Activated CD4-positive, alpha-beta T cell treated with anti-CD3 and anti-CD28 coated beads, Interleukin-2, amount 50 U/mL, for 16 hours (primary cell): Measurements from ENCODE around the gene LAMA3.
A peak's percentile ranks its signal among the peaks of the same experiment; 100 is the strongest.

ENCODE experiments used
- DNase-seq: peaks from one replicate; pipeline ENCODE4 v3.0.0-alpha.2; 2020

Gene LAMA3, protein sequence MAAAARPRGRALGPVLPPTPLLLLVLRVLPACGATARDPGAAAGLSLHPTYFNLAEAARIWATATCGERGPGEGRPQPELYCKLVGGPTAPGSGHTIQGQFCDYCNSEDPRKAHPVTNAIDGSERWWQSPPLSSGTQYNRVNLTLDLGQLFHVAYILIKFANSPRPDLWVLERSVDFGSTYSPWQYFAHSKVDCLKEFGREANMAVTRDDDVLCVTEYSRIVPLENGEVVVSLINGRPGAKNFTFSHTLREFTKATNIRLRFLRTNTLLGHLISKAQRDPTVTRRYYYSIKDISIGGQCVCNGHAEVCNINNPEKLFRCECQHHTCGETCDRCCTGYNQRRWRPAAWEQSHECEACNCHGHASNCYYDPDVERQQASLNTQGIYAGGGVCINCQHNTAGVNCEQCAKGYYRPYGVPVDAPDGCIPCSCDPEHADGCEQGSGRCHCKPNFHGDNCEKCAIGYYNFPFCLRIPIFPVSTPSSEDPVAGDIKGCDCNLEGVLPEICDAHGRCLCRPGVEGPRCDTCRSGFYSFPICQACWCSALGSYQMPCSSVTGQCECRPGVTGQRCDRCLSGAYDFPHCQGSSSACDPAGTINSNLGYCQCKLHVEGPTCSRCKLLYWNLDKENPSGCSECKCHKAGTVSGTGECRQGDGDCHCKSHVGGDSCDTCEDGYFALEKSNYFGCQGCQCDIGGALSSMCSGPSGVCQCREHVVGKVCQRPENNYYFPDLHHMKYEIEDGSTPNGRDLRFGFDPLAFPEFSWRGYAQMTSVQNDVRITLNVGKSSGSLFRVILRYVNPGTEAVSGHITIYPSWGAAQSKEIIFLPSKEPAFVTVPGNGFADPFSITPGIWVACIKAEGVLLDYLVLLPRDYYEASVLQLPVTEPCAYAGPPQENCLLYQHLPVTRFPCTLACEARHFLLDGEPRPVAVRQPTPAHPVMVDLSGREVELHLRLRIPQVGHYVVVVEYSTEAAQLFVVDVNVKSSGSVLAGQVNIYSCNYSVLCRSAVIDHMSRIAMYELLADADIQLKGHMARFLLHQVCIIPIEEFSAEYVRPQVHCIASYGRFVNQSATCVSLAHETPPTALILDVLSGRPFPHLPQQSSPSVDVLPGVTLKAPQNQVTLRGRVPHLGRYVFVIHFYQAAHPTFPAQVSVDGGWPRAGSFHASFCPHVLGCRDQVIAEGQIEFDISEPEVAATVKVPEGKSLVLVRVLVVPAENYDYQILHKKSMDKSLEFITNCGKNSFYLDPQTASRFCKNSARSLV (N-terminal part only)

DNA sequence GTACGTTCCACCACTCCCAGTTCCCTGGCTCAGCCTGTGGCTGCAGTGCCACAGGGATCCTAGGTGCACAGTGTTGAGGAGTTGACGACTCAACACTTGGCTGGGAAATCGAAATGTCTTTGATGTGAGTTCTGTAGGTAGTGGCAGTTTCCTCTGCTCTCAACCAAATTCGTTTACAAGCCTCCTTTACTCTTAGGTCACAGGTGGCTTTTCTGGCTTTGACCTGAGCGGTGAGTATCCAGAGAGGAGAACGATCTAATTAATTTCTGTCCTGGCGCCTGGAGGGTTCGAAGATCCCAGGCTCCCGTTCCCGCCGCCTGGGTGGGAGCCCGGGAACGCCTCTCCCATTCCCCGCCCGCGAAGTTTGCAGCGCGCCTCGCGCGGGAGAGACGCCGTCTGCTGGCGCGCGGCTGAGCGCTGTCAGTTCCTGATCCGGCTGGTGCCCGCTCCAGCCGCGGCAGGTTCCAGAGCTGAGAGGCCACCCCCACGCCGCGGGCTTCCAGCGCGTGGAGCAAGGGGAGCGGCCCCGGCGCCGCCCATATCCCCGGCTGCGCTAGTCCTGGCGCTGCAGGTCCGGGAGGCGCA lies at the start of gene LAMA3:
LAMA3 (plus strand) TSS at position 423 of the 585 bp plus-strand sequence. CDS start 231 bp downstream, outside the sequence.
- DNase-seq, result no peak

DNA sequence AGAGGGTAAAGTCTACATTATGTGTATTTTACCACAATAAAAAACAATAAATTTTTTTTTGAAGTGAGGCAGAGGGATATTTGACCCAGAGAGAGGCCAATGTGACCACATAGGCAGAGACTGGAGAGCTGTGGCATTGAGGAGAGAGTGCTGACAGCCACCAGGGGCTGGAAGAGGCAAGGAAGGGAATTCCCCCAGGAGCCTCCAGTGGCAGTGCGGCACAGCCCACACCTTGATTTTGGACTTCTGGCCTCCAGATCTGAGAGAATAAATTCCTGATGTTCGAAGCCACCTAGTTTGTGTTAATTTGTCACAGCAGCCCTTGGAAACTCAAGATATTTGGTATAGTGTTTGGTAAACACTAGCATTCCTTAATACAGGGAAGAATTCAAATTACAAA lies 49.2 kb upstream of the LAMA3 start:
- DNase-seq, result no peak

- no peak for DNase-seq
Measured at GRCh38 chr18:23641143-23641720, 48.0 kb upstream of the LAMA3 start.

DNA sequence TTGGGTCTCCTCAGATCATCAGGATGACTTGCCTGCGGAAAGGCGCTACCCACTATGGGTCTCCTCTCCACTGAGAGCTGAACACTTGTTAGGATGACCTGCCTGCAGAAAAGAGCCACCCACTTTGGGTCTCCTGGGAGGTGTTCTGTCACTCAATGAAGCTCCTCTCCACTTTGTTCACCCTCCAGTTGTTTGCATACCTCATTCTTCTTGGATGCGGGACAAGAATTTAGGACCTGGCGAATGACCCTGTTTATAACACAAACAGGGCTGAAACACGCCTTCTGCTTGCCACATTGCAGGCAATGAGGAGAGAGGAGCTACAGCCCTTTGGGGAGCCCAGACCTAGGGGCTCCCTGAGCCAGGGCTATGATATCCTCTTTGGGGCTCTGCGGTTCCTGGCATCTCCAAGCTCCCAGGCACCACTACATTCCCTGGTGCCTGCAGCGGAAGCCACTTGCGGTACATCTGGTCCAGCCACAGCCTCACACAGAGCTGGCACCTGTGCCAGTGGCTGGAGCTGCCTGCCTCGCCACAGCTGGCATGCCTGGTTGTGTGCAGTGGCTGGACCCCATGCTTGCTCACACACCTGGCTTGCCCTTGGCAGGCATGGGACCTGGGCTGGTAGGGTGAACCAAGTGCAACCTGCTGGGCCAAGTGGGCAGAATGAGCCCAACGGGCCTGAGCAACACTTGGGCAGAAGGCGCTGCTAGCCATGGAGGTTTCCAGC lies 47.2 kb upstream of the LAMA3 start:
- DNase-seq, result no peak

DNA sequence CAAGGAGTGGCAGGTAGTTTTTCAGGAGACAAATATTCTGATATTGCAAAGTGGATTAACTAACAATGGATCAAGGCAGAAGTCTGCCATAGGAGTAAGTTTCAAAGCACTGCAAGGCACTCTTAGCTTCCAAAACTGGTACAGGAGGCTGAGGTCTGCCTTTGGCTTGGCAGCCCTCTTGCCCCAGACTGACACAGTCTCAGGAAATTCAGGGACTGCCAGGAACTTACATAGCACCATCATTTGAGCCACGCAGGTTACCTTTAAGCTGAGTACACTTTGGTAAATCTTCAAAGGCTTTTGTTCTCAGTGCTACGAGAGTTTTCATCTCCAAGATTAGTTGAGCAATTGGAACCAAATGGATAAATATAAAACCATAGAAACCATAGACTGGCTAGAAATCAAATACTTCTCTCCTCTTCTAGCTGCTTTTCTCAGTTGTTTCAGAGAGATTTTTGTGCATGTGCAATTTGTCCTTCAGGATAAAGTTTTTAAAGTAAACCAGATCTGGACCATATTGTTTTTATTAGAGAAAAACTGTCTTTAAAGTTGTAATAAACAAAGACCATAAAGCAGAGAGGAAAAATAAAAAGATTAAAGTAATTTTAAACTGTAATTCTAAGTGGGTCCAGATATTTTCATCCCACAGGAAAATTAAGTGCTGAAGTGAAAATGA lies 45.3 kb upstream of the LAMA3 start:
- DNase-seq, result no peak

GRCh38 chr18:23645568-23646175 lies 43.6 kb upstream of the LAMA3 start:
- DNase-seq, result no peak

GRCh38 chr18:23646282-23646681 lies 43.0 kb upstream of the LAMA3 start:
- DNase-seq, result no peak

DNA sequence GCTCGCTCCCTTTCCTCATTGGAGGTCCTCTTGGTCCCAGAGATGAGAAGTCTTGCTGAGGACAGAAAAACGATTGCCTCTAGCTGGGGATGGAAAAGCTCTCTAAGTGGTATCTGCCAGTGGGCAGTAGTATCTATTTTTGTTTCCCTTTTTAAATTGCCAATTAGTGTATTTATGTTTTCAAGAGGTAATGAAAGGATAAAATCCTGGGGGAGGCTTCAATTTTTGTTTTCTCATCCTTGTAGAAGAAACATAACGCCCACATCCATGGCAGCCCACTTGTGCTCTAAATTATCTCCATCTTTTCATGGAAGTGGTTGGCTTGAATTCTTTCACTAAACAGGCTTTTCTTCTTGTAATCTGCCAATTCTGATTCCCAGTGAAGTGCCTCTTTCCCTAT lies 40.8 kb upstream of the LAMA3 start:
- DNase-seq, result no peak

- no peak for DNase-seq
Measured at GRCh38 chr18:23648940-23649607, 40.2 kb upstream of the LAMA3 start.

- DNase-seq, result no peak
Measured at GRCh38 chr18:23650968-23651927, 38.0 kb upstream of the LAMA3 start.

DNA sequence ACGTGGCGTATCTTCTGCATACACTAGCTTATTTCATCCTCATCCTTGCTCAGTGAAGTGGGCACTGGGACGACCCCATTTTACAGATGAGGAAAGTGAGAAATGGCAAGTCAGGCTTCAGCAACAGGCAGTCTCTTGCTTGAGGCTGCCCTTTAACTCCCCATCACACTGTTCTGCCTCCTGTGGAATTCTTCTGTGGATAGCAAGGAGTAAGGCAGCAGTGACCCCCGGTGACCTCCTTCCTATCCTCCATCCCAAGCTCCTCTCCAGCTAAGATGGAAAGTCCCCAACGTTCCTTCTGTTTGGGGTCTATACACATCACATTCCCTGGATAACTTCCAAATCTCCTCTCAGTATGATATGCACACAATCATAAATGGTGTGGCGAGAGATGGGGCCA lies 37.0 kb upstream of the LAMA3 start:
- DNase-seq, result no peak

- no peak for DNase-seq
Measured at GRCh38 chr18:23658285-23658684, 31.0 kb upstream of the LAMA3 start.

DNA sequence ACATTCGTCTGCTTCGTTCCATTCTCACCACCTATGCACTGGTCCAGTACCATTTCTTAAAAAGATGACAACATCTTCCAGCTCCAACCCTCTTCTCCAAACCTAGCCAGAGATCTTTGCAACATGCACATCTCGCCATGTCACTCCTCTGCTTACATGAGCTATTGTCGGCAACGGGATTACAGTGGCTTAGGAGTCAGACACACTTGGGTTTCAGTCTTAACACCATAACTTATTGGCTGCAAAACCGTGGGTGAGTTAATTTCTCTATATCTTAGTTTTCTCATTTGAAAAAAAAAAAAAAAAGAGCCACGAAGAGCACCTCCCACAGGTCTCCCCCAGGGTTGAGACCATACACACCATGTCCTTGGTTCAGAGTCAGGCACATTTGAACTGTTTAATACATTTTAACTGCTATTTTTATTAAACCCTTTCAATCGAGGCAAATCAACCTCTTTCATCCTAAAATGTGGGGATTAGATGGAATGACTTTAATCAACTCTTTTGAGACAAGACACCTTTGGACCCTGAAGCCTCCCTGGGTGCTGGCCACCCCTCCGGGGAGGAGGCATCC lies 27.4 kb upstream of the LAMA3 start:
- no peak for DNase-seq

GRCh38 chr18:23662309-23663263 lies 26.7 kb upstream of the LAMA3 start, which contains the start of gene ANKRD29:
Gene ANKRD29 (minus strand): TSS chr18:23662911. CDS start chr18:23662730, 181 bp downstream.
- DNase-seq, result peak; percentile 53

- DNase-seq, result no peak
Measured at GRCh38 chr18:23664674-23665073, 24.6 kb upstream of the LAMA3 start.

GRCh38 chr18:23667114-23667513 lies 22.1 kb upstream of the LAMA3 start:
- no peak for DNase-seq

DNA sequence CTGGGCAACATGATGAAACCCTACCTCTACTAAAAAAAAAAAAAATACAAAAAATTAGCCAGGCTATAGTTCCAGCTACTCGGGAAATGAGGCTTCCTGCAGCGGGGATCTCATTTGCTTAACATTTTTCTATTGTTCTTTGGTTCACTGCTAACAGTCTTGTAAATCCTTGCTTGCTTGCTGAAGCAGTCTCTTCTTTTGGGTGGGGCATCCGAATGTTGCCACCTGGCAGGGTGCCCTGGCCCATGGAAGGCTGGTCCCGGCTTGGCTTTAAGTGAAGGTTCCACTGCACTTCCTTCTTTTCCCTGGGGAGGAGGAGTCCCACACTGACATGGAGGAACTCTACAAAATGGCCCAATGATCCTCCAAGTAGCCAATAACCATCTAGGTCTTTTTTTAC lies 20.5 kb upstream of the LAMA3 start:
- DNase-seq, result no peak
